NCI-H748 (cell line): ENCODE results near the gene PAPSS2.

ENCODE experiments used
- DNase-seq: peaks from one replicate; lab custom pipeline; 2025; ENCODE audit not compliant: unreplicated experiment; lab: John Stamatoyannopoulos, UW

The PAPSS2 gene

GRCh38 chr10:87669752-87670151, 10.1 kb downstream of the PAPSS2 start:
- no peak for DNase-seq

GRCh38 chr10:87670586-87670985, 10.9 kb downstream of the PAPSS2 start:
- no peak for DNase-seq

GRCh38 chr10:87671139-87671815, 11.6 kb downstream of the PAPSS2 start:
- no peak for DNase-seq

- DNase-seq: no peak
Observed at GRCh38 chr10:87672551-87672950, 12.9 kb downstream of the PAPSS2 start.

- DNase-seq: no peak
Observed at GRCh38 chr10:87674943-87675342, 15.3 kb downstream of the PAPSS2 start.

GRCh38 chr10:87675396-87676376, 16.0 kb downstream of the PAPSS2 start:
- no peak for DNase-seq

- no peak for DNase-seq
Observed at GRCh38 chr10:87677595-87677994, 17.9 kb downstream of the PAPSS2 start.

GRCh38 chr10:87678302-87678701, 18.6 kb downstream of the PAPSS2 start:
- no peak for DNase-seq

GRCh38 chr10:87683356-87683755, 23.7 kb downstream of the PAPSS2 start:
- DNase-seq: no peak

GRCh38 chr10:87684001-87684638, 24.4 kb downstream of the PAPSS2 start:
- DNase-seq: no peak

GRCh38 chr10:87685832-87686574, 26.3 kb downstream of the PAPSS2 start:
- no peak for DNase-seq

- DNase-seq: no peak
Observed at GRCh38 chr10:87691506-87692070, 31.9 kb downstream of the PAPSS2 start.

GRCh38 chr10:87692956-87693484, 33.3 kb downstream of the PAPSS2 start:
- DNase-seq: no peak

GRCh38 chr10:87694011-87694794, 34.5 kb downstream of the PAPSS2 start:
- DNase-seq: no peak

GRCh38 chr10:87695074-87695473, 35.4 kb downstream of the PAPSS2 start:
- peak; percentile 47 for DNase-seq

GRCh38 chr10:87696922-87697745, 37.5 kb downstream of the PAPSS2 start:
- DNase-seq: no peak

GRCh38 chr10:87700031-87700796, 40.5 kb downstream of the PAPSS2 start:
- DNase-seq: no peak
